ENCODE measurements around the gene PRXL2B. TPM values are rescaled to one million over a fixed set of nuclear protein-coding genes. Genes with fewer than 3 reads are reported as not detected.

PRXL2B gene
- total and polyA plus RNA-seq, 2 donors (not counting 1 experiment from before 2014, with no cell fraction given) = 11.7 to 13.8 TPM

DNA sequence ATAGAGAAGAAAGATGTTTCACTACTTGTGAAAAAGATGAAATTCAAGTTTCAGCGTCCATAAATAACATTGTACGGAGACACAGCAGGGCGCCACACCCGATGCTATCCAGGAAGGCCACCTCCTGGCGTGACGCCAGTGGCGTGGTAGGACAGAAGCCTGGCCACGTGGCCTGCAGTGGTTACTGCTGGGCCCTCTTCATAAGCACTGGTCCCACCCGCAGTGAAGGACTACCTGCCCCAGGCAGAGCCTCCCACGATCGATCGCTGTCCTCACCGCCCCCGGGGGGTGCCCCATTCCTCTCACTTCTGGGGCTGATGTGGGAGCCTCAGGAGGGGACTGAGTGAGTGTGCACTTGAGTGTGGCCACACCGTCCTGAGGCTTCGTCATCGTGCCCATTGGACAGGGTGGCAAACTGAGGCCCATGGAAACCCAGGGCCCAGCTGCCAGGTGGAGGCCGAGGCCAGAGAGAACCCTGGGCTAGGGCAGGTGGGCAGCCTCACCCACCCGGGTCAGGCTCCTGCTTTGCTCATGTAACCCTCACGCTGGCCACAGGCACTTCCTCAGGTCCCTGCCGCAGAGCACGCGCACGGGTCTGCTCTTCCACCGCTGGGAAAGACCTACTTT, 44.8 kb upstream of the PRXL2B start:
- no peaks in the 10 kb centered on the region for H3K79me2 ChIP-seq (ENCODE audit: control insufficient read depth, insufficient read depth, low read length)
- no peak overlapping the region for H3K9ac ChIP-seq (ENCODE audit: insufficient read depth, low read length)
- H2AFZ ChIP-seq (ENCODE audit: low read length) = no peak overlapping the region
- no peaks in the 10 kb centered on the region for H3K27me3 ChIP-seq (ENCODE audit: control insufficient read depth, insufficient read depth, low read length)
- H3K4me3 ChIP-seq (replicated peaks in 1 of 4; ENCODE audit: control extremely low read depth in 1 of 4, insufficient read depth in 1 of 4, low read depth in 3 of 4, low read length in 4 of 4) = no peak overlapping the region
- no peak overlapping the region for H3K27ac ChIP-seq (ENCODE audit: insufficient read depth, low read length)
- H3K36me3 ChIP-seq (ENCODE audit: control insufficient read depth, insufficient read depth, low read length) = no peaks in the 10 kb centered on the region
- no peak overlapping the region for H3K4me2 ChIP-seq (ENCODE audit: extremely low read depth, insufficient read depth, low read length)
- peaks cover 2% of the 10 kb centered on the region for H3K4me1 ChIP-seq (ENCODE audit: control insufficient read depth, extremely low read depth, insufficient read depth, low read length)
- DNase-seq (ENCODE audit: low read depth in 2 of 2) = no peak
- H4K20me1 ChIP-seq (ENCODE audit: control insufficient read depth, extremely low read depth, insufficient read depth, low read length) = no peaks in the 10 kb centered on the region
- TF ChIP-seq EZH2 (IDR thresholded peaks at IDR 0.05; ENCODE audit: low read length, missing control alignments) = no peak
- TF ChIP-seq, protein P1, sequence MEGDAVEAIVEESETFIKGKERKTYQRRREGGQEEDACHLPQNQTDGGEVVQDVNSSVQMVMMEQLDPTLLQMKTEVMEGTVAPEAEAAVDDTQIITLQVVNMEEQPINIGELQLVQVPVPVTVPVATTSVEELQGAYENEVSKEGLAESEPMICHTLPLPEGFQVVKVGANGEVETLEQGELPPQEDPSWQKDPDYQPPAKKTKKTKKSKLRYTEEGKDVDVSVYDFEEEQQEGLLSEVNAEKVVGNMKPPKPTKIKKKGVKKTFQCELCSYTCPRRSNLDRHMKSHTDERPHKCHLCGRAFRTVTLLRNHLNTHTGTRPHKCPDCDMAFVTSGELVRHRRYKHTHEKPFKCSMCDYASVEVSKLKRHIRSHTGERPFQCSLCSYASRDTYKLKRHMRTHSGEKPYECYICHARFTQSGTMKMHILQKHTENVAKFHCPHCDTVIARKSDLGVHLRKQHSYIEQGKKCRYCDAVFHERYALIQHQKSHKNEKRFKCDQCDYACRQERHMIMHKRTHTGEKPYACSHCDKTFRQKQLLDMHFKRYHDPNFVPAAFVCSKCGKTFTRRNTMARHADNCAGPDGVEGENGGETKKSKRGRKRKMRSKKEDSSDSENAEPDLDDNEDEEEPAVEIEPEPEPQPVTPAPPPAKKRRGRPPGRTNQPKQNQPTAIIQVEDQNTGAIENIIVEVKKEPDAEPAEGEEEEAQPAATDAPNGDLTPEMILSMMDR (conservative IDR thresholded peaks at IDR 0.05 in 1 of 2, IDR thresholded peaks at IDR 0.05 in 1 of 2; ENCODE audit: low read depth in 1 of 2, low read length in 2 of 2) = no peak
- H3K9me3 ChIP-seq (ENCODE audit: control insufficient read depth, insufficient read depth, low read depth, low read length) = no peaks in the 10 kb centered on the region

DNA sequence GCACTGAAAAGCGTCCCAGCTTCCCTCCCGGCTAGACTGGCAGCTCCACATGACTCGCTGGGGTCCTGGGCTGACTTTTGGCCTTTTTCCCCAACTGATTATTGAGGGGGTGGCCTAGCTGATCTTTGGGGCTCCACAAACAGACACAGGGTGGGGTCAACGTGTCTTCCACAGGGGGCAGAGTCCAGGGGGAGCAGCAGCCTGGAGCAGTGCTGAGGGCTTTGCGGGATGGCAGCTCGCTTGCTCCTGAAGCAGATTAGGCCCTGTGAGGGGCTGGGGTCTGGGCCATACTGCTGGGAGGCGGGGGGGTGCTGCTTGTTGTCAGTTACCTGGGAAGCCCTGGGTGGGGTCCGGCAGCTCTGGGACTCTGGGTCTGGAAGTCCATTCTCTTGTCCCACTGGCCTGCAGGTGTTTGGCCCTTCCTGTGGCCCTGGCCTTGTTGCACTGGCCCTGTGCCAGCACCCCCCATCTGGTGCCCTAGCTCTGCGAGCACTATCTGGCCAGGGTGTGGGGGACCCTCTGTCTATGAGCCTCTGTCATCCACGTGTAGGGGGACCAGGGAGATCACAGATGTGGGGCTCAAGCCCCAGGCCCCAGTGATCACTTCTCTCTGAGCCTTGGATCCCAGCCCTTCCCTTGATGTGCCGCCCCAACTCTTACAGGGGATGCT, 44.2 kb upstream of the PRXL2B start:
- TF ChIP-seq, protein P1 (conservative IDR thresholded peaks at IDR 0.05 in 1 of 2, IDR thresholded peaks at IDR 0.05 in 1 of 2; ENCODE audit: low read depth in 1 of 2, low read length in 2 of 2) = no peak
- Histone ChIP-seq H3K27ac (ENCODE audit: insufficient read depth, low read length) (no peak overlapping the region), H3K4me2 (ENCODE audit: extremely low read depth, insufficient read depth, low read length) (no peak overlapping the region), H3K9ac (ENCODE audit: insufficient read depth, low read length) (no peak overlapping the region), H4K20me1 (ENCODE audit: control insufficient read depth, extremely low read depth, insufficient read depth, low read length) (no peaks in the 10 kb centered on the region), H3K27me3 (ENCODE audit: control insufficient read depth, insufficient read depth, low read length) (no peaks in the 10 kb centered on the region), H3K79me2 (ENCODE audit: control insufficient read depth, insufficient read depth, low read length) (no peaks in the 10 kb centered on the region), H2AFZ (ENCODE audit: low read length) (no peak overlapping the region), H3K4me1 (ENCODE audit: control insufficient read depth, extremely low read depth, insufficient read depth, low read length) (peaks cover 2% of the 10 kb centered on the region), H3K36me3 (ENCODE audit: control insufficient read depth, insufficient read depth, low read length) (no peaks in the 10 kb centered on the region), H3K4me3 (replicated peaks in 1 of 4; ENCODE audit: control extremely low read depth in 1 of 4, insufficient read depth in 1 of 4, low read depth in 3 of 4, low read length in 4 of 4) (no peak overlapping the region), H3K9me3 (ENCODE audit: control insufficient read depth, insufficient read depth, low read depth, low read length) (no peaks in the 10 kb centered on the region)
- DNase-seq (ENCODE audit: low read depth in 2 of 2) = no peak

DNA sequence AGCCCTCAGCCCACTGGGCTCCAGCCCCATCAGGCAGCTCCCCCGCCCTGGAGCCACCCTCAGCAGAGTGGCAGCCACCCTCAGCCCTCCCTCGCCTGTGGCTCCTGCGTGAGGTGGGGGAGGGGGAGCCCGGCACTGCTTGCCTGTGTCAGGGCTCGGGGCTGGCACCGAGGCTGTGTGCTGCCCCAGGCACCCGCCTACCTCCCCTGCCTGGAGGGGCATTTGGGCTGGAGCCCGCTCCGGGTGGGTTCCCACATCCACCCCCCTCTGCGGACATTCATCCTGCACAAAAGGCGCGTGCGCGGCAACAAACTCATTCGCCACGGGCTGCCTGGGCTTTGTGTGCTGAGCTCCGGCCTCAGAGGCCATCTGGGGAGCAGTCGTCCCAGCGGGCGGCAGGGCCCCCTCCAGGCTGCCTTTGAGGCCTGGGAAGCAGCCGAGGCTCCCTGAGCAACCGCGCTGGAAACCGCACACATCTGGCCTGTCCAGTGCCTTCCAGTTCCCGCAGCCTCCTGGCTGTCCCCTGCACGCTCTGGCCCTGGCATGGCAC, 43.0 kb upstream of the PRXL2B start:
- peak; percentile 27 to 37 for DNase-seq (ENCODE audit: low read depth in 2 of 2)
- Histone ChIP-seq H2AFZ (ENCODE audit: low read length) (no peak overlapping the region), H3K4me2 (ENCODE audit: extremely low read depth, insufficient read depth, low read length) (no peak overlapping the region)

More for the DNA sequence above, 43.0 kb upstream of the PRXL2B start:
- Histone ChIP-seq H3K4me3 (replicated peaks in 1 of 4; ENCODE audit: control extremely low read depth in 1 of 4, insufficient read depth in 1 of 4, low read depth in 3 of 4, low read length in 4 of 4) (no peak overlapping the region), H3K27me3 (ENCODE audit: control insufficient read depth, insufficient read depth, low read length) (no peaks in the 10 kb centered on the region), H3K9ac (ENCODE audit: insufficient read depth, low read length) (peak overlapping the region; percentile 2), H4K20me1 (ENCODE audit: control insufficient read depth, extremely low read depth, insufficient read depth, low read length) (no peaks in the 10 kb centered on the region), H3K9me3 (ENCODE audit: control insufficient read depth, insufficient read depth, low read depth, low read length) (no peaks in the 10 kb centered on the region), H3K27ac (ENCODE audit: insufficient read depth, low read length) (no peak overlapping the region), H3K4me1 (ENCODE audit: control insufficient read depth, extremely low read depth, insufficient read depth, low read length) (peaks cover 9% of the 10 kb centered on the region), H3K36me3 (ENCODE audit: control insufficient read depth, insufficient read depth, low read length) (no peaks in the 10 kb centered on the region), H3K79me2 (ENCODE audit: control insufficient read depth, insufficient read depth, low read length) (no peaks in the 10 kb centered on the region)
- TF ChIP-seq, protein P1 (conservative IDR thresholded peaks at IDR 0.05 in 1 of 2, IDR thresholded peaks at IDR 0.05 in 1 of 2; ENCODE audit: low read depth in 1 of 2, low read length in 2 of 2) = no peak
- TF ChIP-seq EZH2 (IDR thresholded peaks at IDR 0.05; ENCODE audit: low read length, missing control alignments) = no peak
